ENCODE results near the gene MYO3A.

The MYO3A gene, protein sequence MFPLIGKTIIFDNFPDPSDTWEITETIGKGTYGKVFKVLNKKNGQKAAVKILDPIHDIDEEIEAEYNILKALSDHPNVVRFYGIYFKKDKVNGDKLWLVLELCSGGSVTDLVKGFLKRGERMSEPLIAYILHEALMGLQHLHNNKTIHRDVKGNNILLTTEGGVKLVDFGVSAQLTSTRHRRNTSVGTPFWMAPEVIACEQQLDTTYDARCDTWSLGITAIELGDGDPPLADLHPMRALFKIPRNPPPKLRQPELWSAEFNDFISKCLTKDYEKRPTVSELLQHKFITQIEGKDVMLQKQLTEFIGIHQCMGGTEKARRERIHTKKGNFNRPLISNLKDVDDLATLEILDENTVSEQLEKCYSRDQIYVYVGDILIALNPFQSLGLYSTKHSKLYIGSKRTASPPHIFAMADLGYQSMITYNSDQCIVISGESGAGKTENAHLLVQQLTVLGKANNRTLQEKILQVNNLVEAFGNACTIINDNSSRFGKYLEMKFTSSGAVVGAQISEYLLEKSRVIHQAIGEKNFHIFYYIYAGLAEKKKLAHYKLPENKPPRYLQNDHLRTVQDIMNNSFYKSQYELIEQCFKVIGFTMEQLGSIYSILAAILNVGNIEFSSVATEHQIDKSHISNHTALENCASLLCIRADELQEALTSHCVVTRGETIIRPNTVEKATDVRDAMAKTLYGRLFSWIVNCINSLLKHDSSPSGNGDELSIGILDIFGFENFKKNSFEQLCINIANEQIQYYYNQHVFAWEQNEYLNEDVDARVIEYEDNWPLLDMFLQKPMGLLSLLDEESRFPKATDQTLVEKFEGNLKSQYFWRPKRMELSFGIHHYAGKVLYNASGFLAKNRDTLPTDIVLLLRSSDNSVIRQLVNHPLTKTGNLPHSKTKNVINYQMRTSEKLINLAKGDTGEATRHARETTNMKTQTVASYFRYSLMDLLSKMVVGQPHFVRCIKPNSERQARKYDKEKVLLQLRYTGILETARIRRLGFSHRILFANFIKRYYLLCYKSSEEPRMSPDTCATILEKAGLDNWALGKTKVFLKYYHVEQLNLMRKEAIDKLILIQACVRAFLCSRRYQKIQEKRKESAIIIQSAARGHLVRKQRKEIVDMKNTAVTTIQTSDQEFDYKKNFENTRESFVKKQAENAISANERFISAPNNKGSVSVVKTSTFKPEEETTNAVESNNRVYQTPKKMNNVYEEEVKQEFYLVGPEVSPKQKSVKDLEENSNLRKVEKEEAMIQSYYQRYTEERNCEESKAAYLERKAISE (N-terminal part only)

GRCh38 chr10:25933653-25934608, at the start of gene MYO3A:
Gene MYO3A, plus strand, starts transcription at chr10:25934229. Its CDS starts 17,882 bp downstream, at chr10:25952111.
- no peak for DNase-seq (ENCODE audit: low spot score)

GRCh38 chr10:25888627-25889026, 45.4 kb upstream of the MYO3A start:
- DNase-seq (ENCODE audit: low spot score), result no peak

GRCh38 chr10:25890995-25891394, 43.0 kb upstream of the MYO3A start:
- DNase-seq (ENCODE audit: low spot score), result no peak

DNA sequence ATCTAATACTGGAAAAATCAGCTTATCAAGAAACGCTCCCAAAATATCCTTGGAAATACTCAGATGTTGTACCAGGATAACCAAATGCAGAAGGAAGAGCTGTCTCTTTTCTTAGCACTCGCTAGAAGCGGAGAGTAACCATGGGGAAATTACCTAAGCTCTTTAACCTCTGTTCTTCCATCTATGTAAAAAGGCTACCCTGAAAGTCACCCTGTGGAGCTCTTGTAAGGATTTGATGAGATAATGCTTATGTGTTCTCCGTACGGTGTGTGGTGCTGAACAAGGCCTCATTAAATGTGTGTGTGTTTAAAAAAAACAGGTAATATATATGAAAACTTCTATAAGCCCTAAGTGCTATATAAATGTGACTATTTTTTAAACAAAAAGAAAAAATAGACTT, 38.2 kb upstream of the MYO3A start:
- DNase-seq (ENCODE audit: low spot score), result no peak

DNA sequence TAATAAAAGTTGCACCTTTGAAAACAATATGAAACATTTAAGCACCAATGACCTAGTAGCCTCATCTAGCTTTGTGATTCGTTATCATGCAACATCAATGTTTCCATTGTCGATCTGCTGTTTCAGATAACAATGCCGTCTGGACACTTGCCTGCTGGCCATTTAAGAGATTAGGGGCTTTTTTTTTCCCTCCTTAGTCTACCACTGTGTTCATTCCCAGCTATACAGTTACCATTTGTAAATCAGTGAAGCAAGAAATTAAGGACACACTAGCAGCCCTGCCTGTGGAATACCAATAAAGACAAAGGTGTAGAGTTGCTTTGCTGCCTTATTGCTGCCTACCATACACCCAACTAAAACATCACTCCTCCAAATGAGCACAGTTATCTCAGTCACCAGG, 37.6 kb upstream of the MYO3A start:
- no peak for DNase-seq (ENCODE audit: low spot score)

DNA sequence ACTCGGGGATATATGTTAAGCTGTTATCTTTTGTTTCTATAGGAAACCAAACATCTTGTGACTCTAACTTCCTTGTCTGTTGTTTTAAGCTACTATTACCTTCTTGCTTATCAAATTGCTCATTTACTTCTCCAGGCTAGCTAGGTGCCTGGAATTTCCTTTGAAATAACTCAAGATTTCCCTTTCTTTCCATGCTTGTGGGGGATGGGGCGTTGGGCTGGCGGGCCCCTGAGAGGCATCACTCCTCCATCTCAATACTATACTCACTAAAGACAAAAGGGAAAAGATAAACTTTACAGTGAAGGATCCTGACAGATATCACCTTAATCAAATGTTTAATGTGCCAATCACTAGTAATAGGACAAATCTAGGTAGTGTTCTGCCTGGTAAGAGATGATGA, 34.7 kb upstream of the MYO3A start:
- no peak for DNase-seq (ENCODE audit: low spot score)

- DNase-seq (ENCODE audit: low spot score), result no peak
These were observed 32.8 kb upstream of the MYO3A start for GRCh38 chr10:25901199-25901598.

GRCh38 chr10:25902002-25902401, 32.0 kb upstream of the MYO3A start:
- DNase-seq (ENCODE audit: low spot score), result no peak

- no peak for DNase-seq (ENCODE audit: low spot score)
These were observed 26.8 kb upstream of the MYO3A start for GRCh38 chr10:25907261-25907660.

GRCh38 chr10:25912866-25913265, 21.2 kb upstream of the MYO3A start:
- DNase-seq (ENCODE audit: low spot score), result no peak

DNA sequence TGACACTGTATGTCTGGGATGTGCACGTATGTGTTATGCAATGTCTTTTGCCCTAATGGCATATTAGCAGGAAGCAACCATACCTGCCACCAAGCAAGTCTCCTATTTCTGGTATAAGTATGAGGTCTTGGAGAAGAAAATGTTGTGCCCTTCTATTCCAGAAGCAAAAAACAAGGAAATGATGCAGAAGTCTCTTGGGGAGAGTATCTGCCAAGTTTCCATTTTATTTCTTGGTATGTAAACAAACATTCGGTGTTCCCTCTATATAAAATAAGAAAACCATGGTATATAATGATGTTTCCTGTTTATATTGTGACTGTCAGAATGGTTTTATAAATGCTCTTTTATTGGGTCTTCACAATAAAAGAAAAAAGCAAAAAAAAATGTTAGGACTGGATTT, 19.3 kb upstream of the MYO3A start:
- DNase-seq (ENCODE audit: low spot score), result no peak

GRCh38 chr10:25934621-25935139, 651 bp downstream of the MYO3A start:
- peak; percentile 7 for DNase-seq (ENCODE audit: low spot score)

DNA sequence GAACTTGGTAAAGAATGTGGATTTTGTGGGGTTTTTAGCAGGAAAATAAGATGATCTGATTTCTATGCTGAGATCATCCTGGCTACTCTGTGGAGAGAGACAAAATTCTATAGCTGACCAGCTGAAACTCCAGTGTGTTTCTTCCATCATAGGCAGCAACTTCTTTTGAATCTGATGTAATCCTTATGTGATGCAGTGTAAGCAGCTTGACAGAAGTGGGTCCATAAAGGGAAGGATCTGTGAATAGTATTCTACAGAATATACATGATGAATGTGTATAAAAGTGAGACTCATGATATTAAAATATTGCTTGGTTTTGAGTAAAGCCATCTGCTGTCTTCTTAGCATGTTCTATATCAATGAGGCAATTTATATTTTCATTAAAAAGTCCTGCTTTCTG, 4.4 kb downstream of the MYO3A start:
- DNase-seq (ENCODE audit: low spot score), result no peak

DNA sequence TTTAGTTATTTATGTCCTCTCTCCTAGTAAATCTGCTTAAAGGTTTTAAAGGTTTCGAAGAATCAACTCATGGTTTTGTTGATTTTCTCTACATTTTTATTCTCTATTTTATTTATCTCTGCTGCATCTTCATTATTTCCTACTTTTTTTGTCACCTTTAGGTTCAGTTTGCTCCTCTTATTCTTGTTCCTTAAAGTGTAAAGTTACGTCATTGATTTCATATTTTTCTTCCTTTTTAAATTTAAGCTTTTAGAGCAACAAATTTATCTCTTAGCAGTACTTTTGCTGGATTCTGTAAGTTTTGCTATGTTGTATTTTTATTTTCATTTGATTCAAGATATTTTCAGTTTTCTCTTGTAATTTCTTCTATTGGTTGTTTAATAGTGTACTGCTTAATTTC, 10.7 kb downstream of the MYO3A start:
- no peak for DNase-seq (ENCODE audit: low spot score)

- no peak for DNase-seq (ENCODE audit: low spot score)
These were observed 18.8 kb downstream of the MYO3A start for GRCh38 chr10:25952857-25953256.

- no peak for DNase-seq (ENCODE audit: low spot score)
These were observed 20.8 kb downstream of the MYO3A start for GRCh38 chr10:25954851-25955250.

DNA sequence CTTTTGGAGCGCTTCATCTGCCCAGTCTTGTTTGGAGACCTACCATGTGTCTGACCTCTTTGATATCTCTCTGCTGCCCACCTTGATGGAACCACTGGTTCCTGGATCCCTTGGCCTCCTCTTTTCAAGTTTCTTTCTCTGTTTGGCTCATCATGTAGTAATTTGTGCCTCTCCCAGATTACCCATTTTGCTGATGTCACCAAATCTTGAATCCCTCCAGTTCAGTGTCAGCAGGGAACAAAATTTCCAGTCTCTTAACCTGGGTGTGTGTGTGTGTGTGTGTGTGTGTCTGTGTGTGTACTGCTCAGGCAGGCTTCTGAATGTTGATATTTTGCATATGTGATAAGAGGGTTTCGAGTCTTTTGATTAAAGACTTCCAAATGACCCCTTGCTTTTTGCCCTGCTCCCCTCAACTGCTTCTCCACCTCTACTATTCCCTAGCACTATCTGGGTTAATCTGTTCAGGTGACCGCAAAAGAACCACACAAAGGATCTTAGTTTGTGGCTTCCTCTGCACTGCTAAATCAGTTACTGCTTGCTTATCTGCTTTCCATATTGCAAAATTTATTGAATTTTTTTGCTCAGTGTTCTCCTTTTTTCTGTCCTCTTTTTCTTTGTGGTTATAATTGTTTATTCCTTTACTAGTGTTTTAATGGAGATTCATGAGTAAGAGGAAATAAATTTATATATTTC, 25.7 kb downstream of the MYO3A start:
- no peak for DNase-seq (ENCODE audit: low spot score)

DNA sequence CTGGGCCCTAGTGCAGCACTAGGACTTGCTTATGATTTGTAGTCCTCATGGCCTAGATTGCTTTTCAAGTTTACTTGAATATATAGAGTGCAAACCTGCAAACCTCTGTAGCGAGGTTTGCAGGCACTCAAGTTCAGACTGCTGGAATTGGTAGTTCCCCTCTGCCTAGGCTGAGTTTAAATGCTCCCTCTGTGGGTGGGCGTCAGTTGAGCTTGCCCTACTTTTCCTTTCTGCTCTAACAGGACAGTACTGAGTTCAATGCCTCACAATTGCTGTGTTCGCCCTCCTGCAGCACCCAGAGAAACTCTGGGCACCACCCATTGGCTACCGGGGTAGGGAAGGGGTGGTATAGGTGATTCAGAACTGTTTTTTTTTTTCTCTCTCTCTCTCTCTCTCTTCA, 31.6 kb downstream of the MYO3A start:
- DNase-seq (ENCODE audit: low spot score), result no peak

GRCh38 chr10:25966844-25967243, 32.8 kb downstream of the MYO3A start:
- DNase-seq (ENCODE audit: low spot score), result no peak

- DNase-seq (ENCODE audit: low spot score), result no peak
These were observed 38.6 kb downstream of the MYO3A start for GRCh38 chr10:25972631-25973030.

All from AG20443 (cell line).